Measurements from ENCODE around the gene PDE1C.

DNA sequence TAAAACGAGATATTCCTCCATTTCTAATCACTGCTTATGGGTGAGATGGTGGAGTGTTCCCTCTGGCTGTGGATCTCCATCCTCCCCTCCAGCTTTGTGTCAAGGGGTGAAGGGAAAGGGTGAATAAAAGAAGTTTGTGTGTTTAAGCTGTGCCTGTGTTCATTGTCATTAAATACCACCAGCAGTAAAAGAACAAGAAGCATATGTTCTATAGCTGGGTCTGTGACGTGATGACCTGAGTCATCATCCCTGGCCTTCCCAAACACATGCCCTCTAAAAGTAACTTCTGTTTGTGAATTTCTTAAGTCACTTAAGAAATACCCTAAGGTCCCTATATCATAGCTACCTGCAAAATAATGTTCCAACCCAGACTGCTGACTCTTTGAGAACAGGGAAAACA, 278.3 kb downstream of the PDE1C start:
- TF ChIP-seq, protein P1, sequence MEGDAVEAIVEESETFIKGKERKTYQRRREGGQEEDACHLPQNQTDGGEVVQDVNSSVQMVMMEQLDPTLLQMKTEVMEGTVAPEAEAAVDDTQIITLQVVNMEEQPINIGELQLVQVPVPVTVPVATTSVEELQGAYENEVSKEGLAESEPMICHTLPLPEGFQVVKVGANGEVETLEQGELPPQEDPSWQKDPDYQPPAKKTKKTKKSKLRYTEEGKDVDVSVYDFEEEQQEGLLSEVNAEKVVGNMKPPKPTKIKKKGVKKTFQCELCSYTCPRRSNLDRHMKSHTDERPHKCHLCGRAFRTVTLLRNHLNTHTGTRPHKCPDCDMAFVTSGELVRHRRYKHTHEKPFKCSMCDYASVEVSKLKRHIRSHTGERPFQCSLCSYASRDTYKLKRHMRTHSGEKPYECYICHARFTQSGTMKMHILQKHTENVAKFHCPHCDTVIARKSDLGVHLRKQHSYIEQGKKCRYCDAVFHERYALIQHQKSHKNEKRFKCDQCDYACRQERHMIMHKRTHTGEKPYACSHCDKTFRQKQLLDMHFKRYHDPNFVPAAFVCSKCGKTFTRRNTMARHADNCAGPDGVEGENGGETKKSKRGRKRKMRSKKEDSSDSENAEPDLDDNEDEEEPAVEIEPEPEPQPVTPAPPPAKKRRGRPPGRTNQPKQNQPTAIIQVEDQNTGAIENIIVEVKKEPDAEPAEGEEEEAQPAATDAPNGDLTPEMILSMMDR (IDR thresholded peaks at IDR 0.05): no peak
- TF ChIP-seq POLR2A (IDR thresholded peaks at IDR 0.05): no peak
